DOHH2 (cell line): ENCODE data around the gene NBPF6.
"Not testable (repeated sequence)": the region's sequence is repeated elsewhere in the genome, so short reads cannot be mapped to it uniquely, and the experiment has no call there.

ENCODE experiments used
- H3F3A ChIP-seq: fragments of 200-600 bp; sonication (generic), shearing (Covaris generic); 2 replicates; pipeline ENCODE4 v1.6.0; 2016; ENCODE audit warnings: antibody characterized with exemption, mild to moderate bottlenecking; ENCODE audit not compliant: control insufficient read depth, insufficient read depth
- H3K27ac ChIP-seq: fragments of 200-600 bp; sonication (generic); 2 replicates; pipeline ENCODE4 v1.5.1; 2014; ENCODE audit warnings: low read depth, mild to moderate bottlenecking, low read length, moderate library complexity
- H3K27me3 ChIP-seq: fragments of 200-600 bp; sonication (generic); 2 replicates; pipeline ENCODE4 v1.6.1; 2014; ENCODE audit warnings: mild to moderate bottlenecking, low read length, mixed read lengths; ENCODE audit not compliant: control insufficient read depth
- H3K36me3 ChIP-seq: fragments of 200-600 bp; sonication (generic); 2 replicates; pipeline ENCODE4 v1.6.1; 2014; ENCODE audit warnings: mild to moderate bottlenecking, low read length, moderate library complexity, mixed read lengths; ENCODE audit not compliant: control insufficient read depth
- H3K4me1 ChIP-seq: fragments of 200-600 bp; sonication (generic); 2 replicates; pipeline ENCODE4 v1.6.1; 2014; ENCODE audit warnings: mild to moderate bottlenecking, low read length, mixed read lengths; ENCODE audit not compliant: control insufficient read depth
- H3K4me2 ChIP-seq: fragments of 200-600 bp; sonication (generic); 2 replicates; pipeline ENCODE4 v1.6.0; 2014; ENCODE audit warnings: mild to moderate bottlenecking, low read length, moderate library complexity
- H3K4me3 ChIP-seq: fragments of 200-600 bp; sonication (generic); 2 replicates; pipeline ENCODE4 v1.5.1; 2014; ENCODE audit warnings: mild to moderate bottlenecking, low read length, mixed read lengths
- H3K79me2 ChIP-seq: fragments of 200-600 bp; sonication (generic); 2 replicates; pipeline ENCODE4 v1.6.1; 2014; ENCODE audit warnings: mild to moderate bottlenecking, low read length, mixed read lengths; ENCODE audit not compliant: control insufficient read depth
- H3K9me2 ChIP-seq: fragments of 200-600 bp; sonication (generic); replicated peaks from 2 replicates; pipeline ENCODE4 v1.6.1; 2014; ENCODE audit warnings: mild to moderate bottlenecking, low read length, mixed read lengths; ENCODE audit not compliant: control insufficient read depth
- H3K9me3 ChIP-seq: fragments of 200-600 bp; sonication (generic); 2 replicates; pipeline ENCODE4 v1.6.1; 2014; ENCODE audit warnings: antibody characterized with exemption, low read length, mixed read lengths; ENCODE audit not compliant: control insufficient read depth, insufficient read depth
- H4K20me1 ChIP-seq: fragments of 200-600 bp; sonication (generic); 2 replicates; pipeline ENCODE4 v1.6.0; 2014; ENCODE audit warnings: low read depth, mild to moderate bottlenecking, antibody characterized with exemption, low read length, moderate library complexity; ENCODE audit not compliant: control insufficient read depth, insufficient read depth

NBPF6 gene

GRCh38 chr1:108450043-108450442 is at the start of gene NBPF6:
TSS of gene NBPF6 (plus strand) at chr1:108450343. CDS start at chr1:108450602, 259 bp downstream.
- H3K4me1 ChIP-seq, H3K27me3 ChIP-seq, H3K9me3 ChIP-seq, H3K9me2 ChIP-seq, H3K27ac ChIP-seq, H3K4me2 ChIP-seq, H4K20me1 ChIP-seq, H3F3A ChIP-seq, H3K4me3 ChIP-seq, H3K36me3 ChIP-seq, H3K79me2 ChIP-seq: not testable (repeated sequence)

- not testable (repeated sequence) for H3K79me2 ChIP-seq, H3K4me1 ChIP-seq
Observed at GRCh38 chr1:108411098-108411833, 38.9 kb upstream of the NBPF6 start.

GRCh38 chr1:108420129-108420528 is 30.0 kb upstream of the NBPF6 start:
- not testable (repeated sequence) for H3K27me3 ChIP-seq, H3K4me2 ChIP-seq, H3K27ac ChIP-seq, H3K4me1 ChIP-seq, H4K20me1 ChIP-seq, H3K36me3 ChIP-seq, H3F3A ChIP-seq, H3K9me2 ChIP-seq, H3K4me3 ChIP-seq, H3K79me2 ChIP-seq, H3K9me3 ChIP-seq

More at GRCh38 chr1:108411098-108411833, 38.9 kb upstream of the NBPF6 start:
- not testable (repeated sequence) for H3K4me3 ChIP-seq, H4K20me1 ChIP-seq, H3F3A ChIP-seq, H3K9me3 ChIP-seq, H3K27me3 ChIP-seq, H3K27ac ChIP-seq, H3K4me2 ChIP-seq, H3K9me2 ChIP-seq, H3K36me3 ChIP-seq

- H3K27me3 ChIP-seq, H3K9me3 ChIP-seq, H3K79me2 ChIP-seq, H3K4me3 ChIP-seq, H3F3A ChIP-seq, H3K27ac ChIP-seq, H4K20me1 ChIP-seq, H3K4me2 ChIP-seq, H3K4me1 ChIP-seq, H3K36me3 ChIP-seq, H3K9me2 ChIP-seq: not testable (repeated sequence)
Observed at GRCh38 chr1:108421061-108421916, 28.9 kb upstream of the NBPF6 start.

- not testable (repeated sequence) for H3K4me3 ChIP-seq, H3K4me2 ChIP-seq, H3K27ac ChIP-seq, H3K79me2 ChIP-seq, H3K4me1 ChIP-seq, H3K36me3 ChIP-seq, H3K27me3 ChIP-seq, H4K20me1 ChIP-seq, H3F3A ChIP-seq, H3K9me2 ChIP-seq, H3K9me3 ChIP-seq
Observed at GRCh38 chr1:108426877-108427276, 23.3 kb upstream of the NBPF6 start.

- H3K36me3 ChIP-seq, H3K9me2 ChIP-seq, H3K27me3 ChIP-seq, H3K27ac ChIP-seq, H3K4me1 ChIP-seq, H4K20me1 ChIP-seq, H3F3A ChIP-seq, H3K79me2 ChIP-seq, H3K9me3 ChIP-seq, H3K4me3 ChIP-seq, H3K4me2 ChIP-seq: not testable (repeated sequence)
Observed at GRCh38 chr1:108432002-108432401, 18.1 kb upstream of the NBPF6 start.

GRCh38 chr1:108433404-108433803 is 16.7 kb upstream of the NBPF6 start:
- not testable (repeated sequence) for H3K9me3 ChIP-seq, H3K4me2 ChIP-seq, H3K4me3 ChIP-seq, H3K9me2 ChIP-seq, H3K27ac ChIP-seq, H3K36me3 ChIP-seq, H3F3A ChIP-seq, H3K79me2 ChIP-seq, H3K4me1 ChIP-seq, H3K27me3 ChIP-seq, H4K20me1 ChIP-seq

GRCh38 chr1:108438536-108438935 is 11.6 kb upstream of the NBPF6 start:
- not testable (repeated sequence) for H3K36me3 ChIP-seq, H3K79me2 ChIP-seq, H3K4me2 ChIP-seq, H3K27me3 ChIP-seq, H3K9me2 ChIP-seq, H3F3A ChIP-seq, H3K9me3 ChIP-seq, H3K4me3 ChIP-seq, H3K27ac ChIP-seq, H4K20me1 ChIP-seq, H3K4me1 ChIP-seq
